GM21390 (cell line): Measurements from ENCODE around the gene SGCE.

ENCODE experiments used
- ATAC-seq: cut with Tn5 transposase; IDR thresholded peaks from one replicate; pipeline ENCODE4 v1.9.1; 2021; ENCODE audit not compliant: unreplicated experiment

The SGCE gene

GRCh38 chr7:94630855-94631254 is 25.1 kb downstream of the SGCE start:
- ATAC-seq: no peak

GRCh38 chr7:94623820-94624219 is 32.1 kb downstream of the SGCE start:
- ATAC-seq: no peak

DNA sequence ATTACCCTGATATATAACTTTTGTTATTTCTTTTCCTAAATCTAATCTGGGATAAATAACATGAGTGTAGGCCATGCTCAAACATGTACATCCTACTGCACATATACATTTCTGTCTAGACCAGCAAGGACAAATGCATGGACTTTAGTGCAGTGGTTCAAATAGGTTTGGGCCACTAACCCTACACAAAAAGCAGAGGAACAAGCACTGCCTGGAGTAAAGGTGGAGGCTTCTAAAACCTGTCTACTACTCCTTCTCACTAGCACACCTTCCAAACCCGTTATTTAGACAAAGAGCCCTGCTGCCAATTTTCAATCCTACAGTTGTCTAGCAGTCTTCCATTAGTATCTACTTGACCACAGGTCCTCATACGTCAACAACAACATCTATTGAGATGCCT is 34.8 kb downstream of the SGCE start:
- ATAC-seq: peak; percentile 1

DNA sequence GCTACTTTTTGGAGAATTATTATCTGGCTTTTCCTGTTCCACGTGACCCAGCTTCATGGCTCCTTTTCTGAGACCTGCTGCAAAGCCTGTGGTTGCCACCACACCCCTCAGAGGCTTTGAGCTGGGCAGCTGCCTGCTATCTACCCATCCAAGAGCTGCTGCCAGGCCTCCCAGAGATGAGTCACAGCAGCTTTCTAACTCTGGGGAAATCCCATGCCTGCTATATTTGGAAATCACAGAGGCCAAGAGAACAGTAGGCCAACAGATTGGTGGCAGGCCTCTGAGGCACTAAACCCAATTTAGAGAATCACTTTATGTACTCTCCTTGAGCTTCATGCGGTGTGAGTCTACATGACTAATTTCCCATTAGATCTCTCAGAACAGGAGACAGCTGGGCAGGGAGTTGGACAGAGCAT is 35.2 kb downstream of the SGCE start:
- ATAC-seq: peak; percentile 98

DNA sequence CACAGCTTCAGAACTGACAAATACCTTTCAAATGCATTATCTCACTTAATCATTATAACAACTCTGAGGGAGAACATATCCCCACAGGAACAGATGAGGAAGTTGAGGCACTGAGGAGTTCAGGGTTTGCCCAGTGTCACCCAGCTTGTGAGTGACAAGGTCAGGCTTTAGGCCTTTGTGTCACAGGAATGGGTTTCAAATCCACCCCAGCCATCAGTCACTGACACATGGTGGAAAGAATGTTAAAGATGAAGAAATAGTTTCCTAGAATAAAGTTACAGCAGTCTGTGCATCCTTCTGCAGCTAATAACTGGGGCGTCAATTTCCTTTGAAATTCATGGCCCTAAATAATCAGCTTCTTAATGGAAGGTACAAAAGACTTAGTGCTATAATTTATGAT is 37.8 kb downstream of the SGCE start:
- ATAC-seq: no peak

DNA sequence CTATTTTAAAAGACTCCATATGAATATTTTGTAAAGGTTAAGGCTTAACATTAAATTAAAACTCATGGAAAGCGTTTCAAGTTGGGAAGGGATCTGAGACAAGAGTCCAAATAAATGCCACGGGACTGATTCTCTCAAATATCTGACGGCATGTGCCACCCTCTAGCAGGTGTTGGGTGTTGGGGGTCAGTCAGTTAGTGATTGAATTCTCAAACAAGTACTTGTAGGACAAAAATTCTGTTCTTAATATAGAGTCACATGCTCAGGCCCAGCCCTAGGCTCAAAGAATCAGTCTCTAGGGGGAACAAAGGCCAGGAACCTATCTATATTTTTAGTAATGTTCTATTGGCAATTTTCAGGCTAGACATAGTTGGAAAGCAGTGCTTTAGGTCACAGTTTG is 39.1 kb downstream of the SGCE start:
- ATAC-seq: no peak

DNA sequence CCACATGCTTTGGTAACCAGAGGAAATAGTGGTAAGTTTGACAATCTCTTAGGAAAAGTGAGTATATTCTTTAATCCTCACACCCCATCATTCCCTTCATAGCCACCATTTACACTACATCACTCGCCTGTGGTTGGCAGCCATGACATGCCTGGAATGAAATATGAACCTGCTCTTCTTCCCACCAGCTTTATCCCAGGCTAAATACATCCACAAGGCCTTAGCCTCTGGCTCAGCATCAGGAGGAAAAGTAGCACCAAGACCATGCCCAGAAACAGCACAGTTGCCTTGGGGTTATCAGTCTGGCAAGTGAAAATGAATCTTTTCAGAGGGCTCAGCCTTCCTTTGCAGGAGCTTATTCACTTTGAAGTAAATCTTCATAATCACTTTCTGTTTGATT is 40.3 kb downstream of the SGCE start:
- ATAC-seq: no peak

DNA sequence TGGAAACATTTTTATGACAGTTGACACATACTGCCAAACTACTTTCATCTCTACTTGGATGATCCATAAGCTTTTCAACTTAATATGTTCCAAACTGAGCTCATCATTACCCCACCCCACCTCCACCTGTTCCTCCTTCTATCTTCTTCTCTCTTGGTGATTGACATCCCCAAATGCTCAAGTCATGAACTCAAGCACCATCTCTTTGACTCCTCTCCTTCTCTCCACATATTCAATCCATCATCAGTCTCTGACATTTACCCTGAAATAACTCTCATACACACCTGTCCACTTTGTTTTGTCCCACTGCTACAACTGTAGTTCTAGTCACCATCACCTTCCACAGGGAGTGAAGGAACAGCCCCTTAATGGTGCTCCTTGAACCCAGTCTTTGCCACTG is 43.3 kb downstream of the SGCE start:
- ATAC-seq: no peak

GRCh38 chr7:94612253-94612652 is 43.7 kb downstream of the SGCE start:
- ATAC-seq: no peak

GRCh38 chr7:94609561-94609960 is 46.4 kb downstream of the SGCE start:
- no peak for ATAC-seq

- peak; percentile 69 for ATAC-seq
Observed at GRCh38 chr7:94605031-94605430, 50.9 kb downstream of the SGCE start.

DNA sequence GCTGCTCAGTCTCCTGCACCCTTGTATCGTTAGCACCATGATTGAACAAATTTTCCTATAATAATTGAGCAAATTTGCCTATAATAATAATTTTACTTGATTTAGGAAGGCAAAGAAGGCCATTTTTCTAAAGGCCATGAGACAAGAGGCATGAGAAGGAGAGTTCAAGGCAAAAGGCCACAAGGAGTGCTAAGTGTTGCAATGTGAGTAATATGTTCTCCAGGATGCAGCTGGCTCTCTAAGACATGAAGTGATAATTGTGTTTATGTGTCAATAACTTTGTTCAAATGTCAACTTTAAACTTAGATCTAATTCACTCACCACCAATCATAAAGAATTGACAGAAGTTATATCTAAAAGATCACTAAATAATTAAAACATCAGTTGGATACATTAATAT is 53.8 kb downstream of the SGCE start:
- ATAC-seq: no peak

DNA sequence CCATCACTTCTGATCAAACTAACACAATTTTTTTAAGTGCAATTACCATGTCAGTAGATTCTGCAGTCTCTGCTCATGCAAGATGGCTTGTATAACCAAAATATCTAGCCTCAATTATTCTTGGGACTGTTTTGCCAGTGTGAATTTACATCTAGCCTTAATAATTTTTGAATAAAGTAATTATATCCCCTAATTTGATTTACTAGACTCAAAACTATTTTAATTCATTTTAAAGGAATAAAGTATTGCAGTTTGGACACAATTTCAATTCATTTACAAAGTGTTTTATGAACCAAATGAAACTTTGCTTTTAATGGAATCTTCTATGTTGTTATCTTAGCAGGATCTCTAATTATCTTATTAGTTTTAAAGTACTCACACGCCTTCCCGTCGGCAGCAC is 55.7 kb downstream of the SGCE start:
- ATAC-seq: no peak

DNA sequence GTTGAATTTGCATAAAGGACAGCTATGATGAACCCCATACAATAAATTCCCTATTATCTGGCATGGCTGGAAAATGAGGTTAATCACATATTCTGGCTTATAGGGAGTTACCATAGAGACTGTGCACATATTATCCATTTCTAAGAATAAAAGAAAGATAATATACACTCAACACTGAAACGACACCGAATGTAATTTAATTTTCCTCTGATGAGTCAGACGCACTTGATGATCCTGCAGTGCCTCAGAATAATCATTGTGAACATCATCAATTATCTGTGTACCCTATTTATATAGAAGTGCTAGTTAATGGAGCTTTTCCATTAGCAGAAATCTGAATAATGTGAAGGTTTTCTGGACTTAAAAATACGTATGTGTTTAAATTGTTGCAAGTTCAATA is 60.2 kb downstream of the SGCE start:
- no peak for ATAC-seq

- no peak for ATAC-seq
Observed at GRCh38 chr7:94594882-94595281, 61.1 kb downstream of the SGCE start.

GRCh38 chr7:94591176-94591575 is 64.8 kb downstream of the SGCE start:
- no peak for ATAC-seq

GRCh38 chr7:94590526-94591162 is 65.3 kb downstream of the SGCE start:
- no peak for ATAC-seq

DNA sequence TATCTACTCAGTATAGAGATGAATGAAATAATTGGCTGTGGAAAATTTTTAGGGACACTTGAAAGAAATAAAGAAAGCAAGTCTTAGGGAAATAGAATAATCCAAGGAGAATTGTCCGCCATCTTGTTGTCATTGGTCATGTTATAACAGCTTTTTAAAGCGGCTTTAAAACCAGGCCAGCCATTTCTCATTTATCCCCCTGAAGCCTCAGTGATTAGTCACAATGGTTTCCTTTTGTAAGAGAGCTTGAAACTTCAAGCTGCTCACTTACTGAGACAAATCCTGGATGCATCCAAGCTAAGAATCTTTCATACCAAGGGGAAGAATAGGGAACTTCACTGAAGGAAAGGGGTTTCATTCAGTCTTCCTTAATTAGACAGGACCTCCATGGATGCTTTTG is 67.9 kb downstream of the SGCE start:
- no peak for ATAC-seq

DNA sequence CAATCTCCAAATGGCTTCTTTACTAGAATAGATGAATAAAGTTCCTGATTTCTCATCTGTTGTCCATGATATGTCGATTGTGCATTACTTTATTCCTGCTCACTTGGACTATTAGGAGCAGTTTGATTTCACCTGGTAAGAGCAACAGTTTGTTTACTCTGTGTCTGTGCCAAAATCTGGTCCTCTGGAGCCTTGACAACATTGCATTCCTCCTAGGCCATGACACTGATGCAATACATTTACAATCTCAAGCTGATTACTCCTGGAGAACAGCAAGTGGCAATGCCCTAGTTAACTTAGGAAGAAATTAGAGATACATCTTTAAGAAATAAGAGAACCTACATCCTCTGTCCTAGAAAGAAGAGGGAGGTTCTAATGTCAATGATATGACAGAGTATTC is 71.8 kb downstream of the SGCE start:
- ATAC-seq: no peak

- no peak for ATAC-seq
Observed at GRCh38 chr7:94580601-94581000, 75.3 kb downstream of the SGCE start.

GRCh38 chr7:94579470-94579869 is 76.5 kb downstream of the SGCE start:
- ATAC-seq: no peak

GRCh38 chr7:94578614-94579013 is 77.3 kb downstream of the SGCE start:
- ATAC-seq: no peak

- no peak for ATAC-seq
Observed at GRCh38 chr7:94577357-94577756, 78.6 kb downstream of the SGCE start.

GRCh38 chr7:94576316-94576715 is 79.6 kb downstream of the SGCE start:
- no peak for ATAC-seq
